ENCODE data around the gene LAMB2. TPM values are rescaled to one million over a fixed set of nuclear protein-coding genes. Genes with fewer than 3 reads are reported as not detected.

LAMB2 gene
- 16.6 TPM for total RNA-seq (ENCODE audit: unreplicated experiment)
- long read RNA-seq: 0 reads

DNA sequence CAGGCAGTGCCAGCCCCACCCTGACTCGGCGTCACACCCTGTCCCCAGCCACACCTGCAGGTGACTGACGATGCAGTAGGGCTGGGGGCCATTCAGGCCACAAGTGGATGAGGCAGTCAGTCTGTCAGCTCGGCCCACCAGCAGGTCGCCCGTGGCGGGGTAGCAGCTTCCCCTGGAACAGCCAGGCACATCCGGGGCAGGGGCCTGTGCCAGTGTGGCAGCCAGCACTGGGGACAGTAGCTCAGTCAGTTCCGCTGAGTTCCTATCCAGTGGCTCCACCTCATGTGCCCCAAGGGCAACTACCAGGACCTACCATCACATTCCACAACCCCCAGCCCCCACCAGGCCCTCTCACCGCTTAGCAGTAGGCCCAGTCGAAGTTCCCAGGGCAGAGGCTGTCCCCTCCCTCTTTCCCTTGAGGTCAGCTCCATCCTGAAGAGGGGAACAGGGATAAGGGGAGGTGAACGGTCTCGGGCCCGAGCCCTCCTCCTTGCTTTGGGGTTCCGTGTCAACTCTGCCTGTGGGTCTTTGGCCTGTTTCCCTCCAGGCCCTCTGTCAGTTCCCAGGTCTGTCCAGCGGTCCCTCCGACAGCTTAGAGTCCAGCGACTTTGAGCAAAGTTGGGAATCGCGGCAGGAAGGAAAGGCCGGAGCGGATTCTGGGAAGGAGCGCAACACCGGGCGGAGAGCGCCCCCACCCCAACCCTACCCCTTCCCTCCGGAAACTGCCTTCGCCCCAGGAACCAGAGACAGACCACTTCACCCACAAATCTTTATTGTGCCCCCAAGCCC lies at the start of gene LAMB2:
Gene LAMB2 (minus strand): TSS at position 614 of the 789 bp plus-strand sequence. CDS start 183 bp downstream, at position 431.
- peak; percentile 73 for DNase-seq
- Mint-ChIP-seq H3K27me3 (ENCODE audit: unreplicated experiment) (peaks cover 1% of the 10 kb centered on the region), H3K9me3 (ENCODE audit: unreplicated experiment) (no peaks in the 10 kb centered on the region), H3K27ac (ENCODE audit: unreplicated experiment) (peak within 1 kb of the TSS; percentile 78), H3K4me3 (ENCODE audit: unreplicated experiment) (peak within 1 kb of the TSS; percentile 88), H3K4me1 (ENCODE audit: low read depth, unreplicated experiment) (no peaks in the 10 kb centered on the region), H3K36me3 (ENCODE audit: unreplicated experiment) (no peaks in the 10 kb centered on the region)
- TF ChIP-seq, protein P1, sequence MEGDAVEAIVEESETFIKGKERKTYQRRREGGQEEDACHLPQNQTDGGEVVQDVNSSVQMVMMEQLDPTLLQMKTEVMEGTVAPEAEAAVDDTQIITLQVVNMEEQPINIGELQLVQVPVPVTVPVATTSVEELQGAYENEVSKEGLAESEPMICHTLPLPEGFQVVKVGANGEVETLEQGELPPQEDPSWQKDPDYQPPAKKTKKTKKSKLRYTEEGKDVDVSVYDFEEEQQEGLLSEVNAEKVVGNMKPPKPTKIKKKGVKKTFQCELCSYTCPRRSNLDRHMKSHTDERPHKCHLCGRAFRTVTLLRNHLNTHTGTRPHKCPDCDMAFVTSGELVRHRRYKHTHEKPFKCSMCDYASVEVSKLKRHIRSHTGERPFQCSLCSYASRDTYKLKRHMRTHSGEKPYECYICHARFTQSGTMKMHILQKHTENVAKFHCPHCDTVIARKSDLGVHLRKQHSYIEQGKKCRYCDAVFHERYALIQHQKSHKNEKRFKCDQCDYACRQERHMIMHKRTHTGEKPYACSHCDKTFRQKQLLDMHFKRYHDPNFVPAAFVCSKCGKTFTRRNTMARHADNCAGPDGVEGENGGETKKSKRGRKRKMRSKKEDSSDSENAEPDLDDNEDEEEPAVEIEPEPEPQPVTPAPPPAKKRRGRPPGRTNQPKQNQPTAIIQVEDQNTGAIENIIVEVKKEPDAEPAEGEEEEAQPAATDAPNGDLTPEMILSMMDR (IDR thresholded peaks at IDR 0.05; ENCODE audit: partially characterized antibody, unreplicated experiment): no peak

DNA sequence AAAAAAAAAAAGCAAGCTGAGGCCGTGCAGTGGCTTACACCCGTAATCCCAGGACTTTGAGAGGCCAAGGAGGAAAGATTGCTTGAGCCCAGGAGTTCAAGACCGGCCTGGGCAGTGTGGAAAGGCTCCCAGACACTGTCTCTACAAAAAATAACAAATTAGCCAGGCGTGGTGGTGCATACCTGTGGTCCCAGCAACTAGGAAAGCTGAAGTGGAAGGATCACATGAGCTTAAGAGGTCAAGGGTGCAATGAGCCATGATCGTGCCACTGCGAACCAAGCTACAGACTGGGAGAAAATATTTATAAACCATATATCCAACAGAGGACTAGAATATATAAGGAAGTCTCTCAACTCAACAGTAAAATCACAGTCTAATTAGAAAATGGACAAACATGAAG lies 48.5 kb upstream of the LAMB2 start:
- no peak for DNase-seq
- H3K27me3 Mint-ChIP-seq (ENCODE audit: unreplicated experiment): no peaks in the 10 kb centered on the region
- TF ChIP-seq, protein P1 (IDR thresholded peaks at IDR 0.05; ENCODE audit: partially characterized antibody, unreplicated experiment): no peak
- H3K4me1 Mint-ChIP-seq (ENCODE audit: low read depth, unreplicated experiment): peaks cover 10% of the 10 kb centered on the region
- H3K9me3 Mint-ChIP-seq (ENCODE audit: unreplicated experiment): peaks cover 5% of the 10 kb centered on the region
- H3K27ac Mint-ChIP-seq (ENCODE audit: unreplicated experiment): no peak overlapping the region
- H3K36me3 Mint-ChIP-seq (ENCODE audit: unreplicated experiment): no peaks in the 10 kb centered on the region
- H3K4me3 Mint-ChIP-seq (ENCODE audit: unreplicated experiment): no peak overlapping the region

DNA sequence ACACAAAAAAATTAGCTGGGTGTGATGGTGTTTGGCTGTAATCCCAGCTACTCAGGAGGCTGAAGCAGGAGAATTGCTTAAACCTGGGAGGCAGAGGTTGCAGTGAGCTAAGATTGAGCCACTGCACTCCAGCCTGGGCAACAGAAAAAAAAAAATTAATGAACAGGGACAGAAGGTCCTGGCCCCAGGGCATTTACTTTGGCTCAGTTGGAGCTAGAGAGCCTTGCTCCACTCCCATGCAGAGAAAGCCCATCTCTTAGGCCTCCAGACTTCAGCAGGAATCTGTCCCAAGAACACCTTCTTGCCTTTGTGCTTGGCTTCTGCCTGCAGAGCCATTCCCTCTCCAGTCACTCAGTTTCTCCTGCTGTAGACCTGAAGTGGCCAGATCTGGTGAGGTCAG lies 47.3 kb upstream of the LAMB2 start:
- no peak for DNase-seq
- Mint-ChIP-seq H3K27ac (ENCODE audit: unreplicated experiment) (no peak overlapping the region), H3K4me1 (ENCODE audit: low read depth, unreplicated experiment) (peaks cover 10% of the 10 kb centered on the region), H3K36me3 (ENCODE audit: unreplicated experiment) (no peaks in the 10 kb centered on the region), H3K9me3 (ENCODE audit: unreplicated experiment) (peaks cover 5% of the 10 kb centered on the region), H3K27me3 (ENCODE audit: unreplicated experiment) (no peaks in the 10 kb centered on the region), H3K4me3 (ENCODE audit: unreplicated experiment) (no peak overlapping the region)
- TF ChIP-seq, protein P1 (IDR thresholded peaks at IDR 0.05; ENCODE audit: partially characterized antibody, unreplicated experiment): no peak

DNA sequence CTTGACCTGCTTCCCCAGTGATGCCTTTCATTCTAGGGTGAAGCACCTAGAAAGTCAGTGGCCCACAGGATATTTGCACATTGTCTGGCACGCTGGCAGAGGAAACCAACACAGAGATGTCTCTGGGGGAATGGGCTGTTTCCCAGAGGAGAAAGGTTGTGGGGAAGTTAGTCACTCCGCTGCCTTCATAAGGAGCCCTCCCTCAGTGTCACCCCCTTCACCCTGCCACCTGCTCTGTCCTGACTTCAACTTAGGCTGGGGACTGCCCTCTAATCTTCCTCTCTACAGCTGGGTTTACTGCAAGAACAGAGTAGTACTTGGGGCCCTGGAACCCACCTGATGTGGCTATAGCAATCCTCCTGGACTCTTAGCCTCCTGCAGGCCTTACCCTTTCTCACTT lies 44.2 kb upstream of the LAMB2 start:
- DNase-seq: no peak
- no peaks in the 10 kb centered on the region for H3K27me3 Mint-ChIP-seq (ENCODE audit: unreplicated experiment)
- H3K27ac Mint-ChIP-seq (ENCODE audit: unreplicated experiment): no peak overlapping the region
- H3K4me1 Mint-ChIP-seq (ENCODE audit: low read depth, unreplicated experiment): peaks cover 23% of the 10 kb centered on the region
- H3K4me3 Mint-ChIP-seq (ENCODE audit: unreplicated experiment): no peak overlapping the region
- TF ChIP-seq, protein P1 (IDR thresholded peaks at IDR 0.05; ENCODE audit: partially characterized antibody, unreplicated experiment): no peak
- no peaks in the 10 kb centered on the region for H3K36me3 Mint-ChIP-seq (ENCODE audit: unreplicated experiment)
- peaks cover 5% of the 10 kb centered on the region for H3K9me3 Mint-ChIP-seq (ENCODE audit: unreplicated experiment)

DNA sequence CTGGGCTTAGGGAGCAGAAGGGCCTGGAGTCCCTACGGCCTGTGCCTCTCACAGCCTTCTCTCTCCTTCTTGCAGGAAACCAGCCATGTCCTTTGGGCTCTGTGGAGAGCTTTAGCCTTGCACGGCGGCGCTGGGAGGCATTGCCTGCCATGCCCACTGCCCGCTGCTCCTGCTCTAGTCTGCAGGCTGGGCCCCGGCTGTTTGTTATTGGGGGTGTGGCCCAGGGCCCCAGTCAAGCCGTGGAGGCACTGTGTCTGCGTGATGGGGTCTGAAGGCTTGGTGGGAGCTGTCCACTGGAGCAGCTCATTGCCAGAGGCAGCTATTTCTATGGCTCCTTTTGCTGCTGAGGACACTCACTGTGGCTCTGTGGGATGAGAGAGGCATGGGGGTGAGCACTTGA lies 42.7 kb upstream of the LAMB2 start:
- Mint-ChIP-seq H3K4me1 (ENCODE audit: low read depth, unreplicated experiment) (peaks cover 25% of the 10 kb centered on the region), H3K36me3 (ENCODE audit: unreplicated experiment) (no peaks in the 10 kb centered on the region), H3K9me3 (ENCODE audit: unreplicated experiment) (peaks cover 4% of the 10 kb centered on the region), H3K4me3 (ENCODE audit: unreplicated experiment) (no peak overlapping the region), H3K27me3 (ENCODE audit: unreplicated experiment) (no peaks in the 10 kb centered on the region), H3K27ac (ENCODE audit: unreplicated experiment) (no peak overlapping the region)
- DNase-seq: no peak
- TF ChIP-seq, protein P1 (IDR thresholded peaks at IDR 0.05; ENCODE audit: partially characterized antibody, unreplicated experiment): no peak
